ENCODE results near the gene DAAM2. TPM values are rescaled to one million over a fixed set of nuclear protein-coding genes. Genes with fewer than 3 reads are reported as not detected.

DAAM2 gene
- total and polyA plus RNA-seq, 2 of the 8 experiments (the other 6 are each of a cell fraction or from before 2014, with no cell fraction given): 1.5 to 2.9 TPM

DNA sequence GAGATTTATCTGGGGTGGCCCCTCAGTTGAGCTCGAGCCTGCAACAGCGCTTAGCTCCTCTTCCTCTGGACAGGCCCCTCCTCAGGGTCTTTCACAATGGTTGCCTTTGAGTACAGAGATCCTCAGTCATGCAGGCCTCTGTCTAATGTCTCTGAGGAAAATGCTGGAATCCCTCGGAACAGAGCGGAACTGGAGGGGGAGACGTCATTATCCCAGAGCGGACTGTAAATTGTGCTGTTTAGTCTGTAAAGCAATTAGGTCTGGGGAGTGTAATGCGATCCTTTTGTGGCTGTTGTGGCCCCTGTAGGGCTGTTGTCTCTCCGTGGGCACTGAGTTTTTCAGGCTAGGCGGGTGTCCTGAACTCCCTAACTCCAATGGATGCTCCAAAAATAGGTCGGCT, 15.0 kb upstream of the DAAM2 start:
- H2AK5ac ChIP-seq (ENCODE audit: low read depth, low read length): no peak overlapping the region
- H3K4ac ChIP-seq (replicated peaks; ENCODE audit: insufficient read length, low read depth, low read length): no peak overlapping the region
- H3K4me2 ChIP-seq (ENCODE audit: insufficient read depth in 1 of 2, low read depth in 2 of 2, low read length in 2 of 2): peak overlapping the region in 1 of 2 experiments; percentile 2; a peak in 1 of 4 replicates
- H2BK120ac ChIP-seq (replicated peaks; ENCODE audit: low read depth, low read length): no peak overlapping the region
- no peak overlapping the region for H4K5ac ChIP-seq (ENCODE audit: insufficient read length, low read depth, low read length)
- H3K9ac ChIP-seq (replicated peaks in 1 of 4; ENCODE audit: extremely low read depth in 1 of 4, low read depth in 3 of 4, low read length in 3 of 4): no peak overlapping the region
- no peak overlapping the region for H3K18ac ChIP-seq (ENCODE audit: extremely low read depth, low read length)
- peaks cover 0 to 7% (median 3%) of the 10 kb centered on the region in 4 experiments; a peak in 3 of 7 replicates for H3K4me1 ChIP-seq (replicated peaks in 1 of 4; ENCODE audit: control insufficient read depth in 3 of 4, insufficient read depth in 4 of 4, low read length in 3 of 4)
- FAIRE-seq (no peak), DNase-seq (ENCODE audit: low read depth in 1 of 2, low spot score in 2 of 2) (no peak)
- CTCF ChIA-PET (ENCODE audit: partially characterized antibody): interaction anchor here (0.8 to 3.1 kb wide), 3 partner anchors 11 to 415 kb away, joined by 3 to 10 read pairs (median 3); no protein-coding TSS in a partner anchor
- H2BK12ac ChIP-seq (ENCODE audit: low read depth, low read length): no peak overlapping the region
- 74% methylated on average over 10 of the region's 10 CpGs; no CpG with 5 or more reads in 1 of the 2 experiments for WGBS, 2 experiments (ENCODE audit: extremely low coverage in 1 of 2, insufficient coverage in 1 of 2, insufficient read length in 1 of 2, insufficient replicate concordance in 2 of 2, low coverage in 1 of 2, low lambda C conversion rate in 2 of 2, missing lambda C conversion rate in 1 of 2)
- H3K4me3 ChIP-seq (ENCODE audit: extremely low read depth in 1 of 4, insufficient read depth in 2 of 4, low read depth in 3 of 4, low read length in 4 of 4): no peak overlapping the region
- H4K91ac ChIP-seq (replicated peaks; ENCODE audit: insufficient read length, low read length): no peak overlapping the region
- no peaks in the 10 kb centered on the region; a peak in 1 of 7 replicates for H3K27me3 ChIP-seq (replicated peaks in 1 of 4; ENCODE audit: control insufficient read depth in 3 of 4, extremely low read depth in 1 of 4, insufficient read depth in 3 of 4, low read length in 3 of 4)
- peak overlapping the region; percentile 64 for H2AFZ ChIP-seq (ENCODE audit: low read length)
- no peaks in the 10 kb centered on the region for H3K36me3 ChIP-seq (ENCODE audit: control insufficient read depth in 2 of 4, insufficient read depth in 4 of 4, low read length in 3 of 4)
- no peaks in the 10 kb centered on the region for H3K23me2 ChIP-seq (ENCODE audit: low read depth, low read length)
- H3K79me1 ChIP-seq (ENCODE audit: low read depth, low read length): no peaks in the 10 kb centered on the region
- TF ChIP-seq ASH2L (IDR thresholded peaks at IDR 0.05; ENCODE audit: low read length): no peak
- no peak for TF ChIP-seq RXRA (IDR thresholded peaks at IDR 0.05; ENCODE audit: insufficient read depth, low read depth, low read length)
- no peak for TF ChIP-seq TAF1 (IDR thresholded peaks at IDR 0.05; ENCODE audit: low read depth, low read length)
- TF ChIP-seq JUN (IDR thresholded peaks at IDR 0.05; ENCODE audit: low read depth, low read length): no peak
- TF ChIP-seq NANOG (IDR thresholded peaks at IDR 0.05; ENCODE audit: insufficient read depth, low read depth, low read length, poor library complexity, severe bottlenecking): no peak
- TF ChIP-seq SP2 (IDR thresholded peaks at IDR 0.05; ENCODE audit: low read length): no peak
- TF ChIP-seq EGR1 (IDR thresholded peaks at IDR 0.05; ENCODE audit: borderline replicate concordance, low read depth, low read length): no peak
- TF ChIP-seq USF2 (IDR thresholded peaks at IDR 0.05; ENCODE audit: low read length): no peak
- no peak for TF ChIP-seq POLR2AphosphoS5 (IDR thresholded peaks at IDR 0.05; ENCODE audit: low read depth, low read length)
- no peak for TF ChIP-seq CEBPB (IDR thresholded peaks at IDR 0.05; ENCODE audit: low read depth, low read length)
- no peak for TF ChIP-seq KDM1A (IDR thresholded peaks at IDR 0.05; ENCODE audit: borderline replicate concordance, low read length)
- no peak for TF ChIP-seq NRF1 (IDR thresholded peaks at IDR 0.05; ENCODE audit: low read depth, low read length)
- no peak overlapping the region for H4K8ac ChIP-seq (ENCODE audit: extremely low read depth, insufficient read depth, low read length)
- no peaks in the 10 kb centered on the region for H3K9me3 ChIP-seq (ENCODE audit: insufficient read depth in 2 of 2, low read depth in 1 of 2, low read length in 1 of 2)
- H2BK20ac ChIP-seq (ENCODE audit: low read length): 0 out of 2 replicates have a peak overlapping the region, but pooled peaks have one; percentile 29
- no peak overlapping the region for H3K56ac ChIP-seq (replicated peaks; ENCODE audit: insufficient read length, low read depth, low read length)
- no peak overlapping the region for H2BK5ac ChIP-seq (ENCODE audit: low read depth, low read length)
- no peak overlapping the region for H2BK15ac ChIP-seq (ENCODE audit: low read length)
- no peak overlapping the region for H3K27ac ChIP-seq (ENCODE audit: low read depth, low read length)
- no peak overlapping the region for H3K14ac ChIP-seq (ENCODE audit: insufficient read length)
- no peak overlapping the region for H3K23ac ChIP-seq (ENCODE audit: insufficient read length)
- no peaks in the 10 kb centered on the region for H3K79me2 ChIP-seq (ENCODE audit: control insufficient read depth in 1 of 2, insufficient read depth in 2 of 2, low read length in 2 of 2)
- H4K20me1 ChIP-seq (replicated peaks in 1 of 2; ENCODE audit: control insufficient read depth in 1 of 2, insufficient read depth in 2 of 2, low read length in 2 of 2): no peaks in the 10 kb centered on the region
- POLR2A ChIA-PET (ENCODE audit: partially characterized antibody): interaction anchor here (1.4 kb wide), 1 partner anchor 15 kb away, joined by 3 read pairs; the partner anchor contains the start of gene DAAM2
